T-helper 1 cell treated with Interleukin-12 subunit alpha and Interleukin-12 subunit beta and Interleukin-4 antibody, amounts not matched to agents 30 ng/mL and 1 ng/mL, for 36 hours (primary cell): Measurements from ENCODE around the gene TMEM252. TPM values are rescaled to one million over a fixed set of nuclear protein-coding genes. Genes with fewer than 3 reads are reported as not detected.

Source experiments
- intact Hi-C: fragments of 100-400 bp; cut with micrococcal nuclease; formaldehyde crosslinking; loops from one replicate; pipeline ENCODE4 v1.15.1; 2024
- total RNA-seq: library from RNA; stranded (reverse); gene quantifications from 2 replicates; pipeline ENCODE4 v1.2.3, GENCODE V29; 2022

TMEM252 gene
- total RNA-seq, 1 donor from 2014 or later = not detected

- intact Hi-C loops = no loop called here
Observed at GRCh38 chr9:68545033-68545705, 4.5 kb upstream of the TMEM252 start.

- intact Hi-C loops = no loop called here
Observed at GRCh38 chr9:68541568-68541967, 885 bp upstream of the TMEM252 start.

- intact Hi-C loops = no loop called here
Observed at GRCh38 chr9:68538200-68538599, 2.5 kb downstream of the TMEM252 start.

GRCh38 chr9:68537616-68537880 is 3.1 kb downstream of the TMEM252 start:
- intact Hi-C loops = no loop called here

GRCh38 chr9:68536876-68537615 is 3.6 kb downstream of the TMEM252 start:
- intact Hi-C loops = no loop called here

- intact Hi-C loops = no loop called here
Observed at GRCh38 chr9:68533678-68534077, 7.0 kb downstream of the TMEM252 start.

- intact Hi-C loops = no loop called here
Observed at GRCh38 chr9:68532131-68532530, 8.6 kb downstream of the TMEM252 start.

GRCh38 chr9:68530618-68531017 is 10.1 kb downstream of the TMEM252 start:
- intact Hi-C loops = no loop called here

GRCh38 chr9:68523367-68523936 is 17.2 kb downstream of the TMEM252 start:
- intact Hi-C loops = no loop called here

GRCh38 chr9:68522954-68523353 is 17.7 kb downstream of the TMEM252 start:
- intact Hi-C loops = no loop called here

GRCh38 chr9:68522131-68522530 is 18.6 kb downstream of the TMEM252 start:
- intact Hi-C loops = no loop called here

GRCh38 chr9:68515326-68516017 is 25.2 kb downstream of the TMEM252 start:
- intact Hi-C loops = no loop called here

- intact Hi-C loops = no loop called here
Observed at GRCh38 chr9:68513981-68514380, 26.7 kb downstream of the TMEM252 start.

GRCh38 chr9:68513385-68513784 is 27.3 kb downstream of the TMEM252 start:
- intact Hi-C loops = no loop called here

GRCh38 chr9:68509689-68510088 is 31.0 kb downstream of the TMEM252 start:
- intact Hi-C loops = no loop called here

- intact Hi-C loops = no loop called here
Observed at GRCh38 chr9:68508547-68508946, 32.1 kb downstream of the TMEM252 start.

- intact Hi-C loops = loop anchor here (2.0 kb wide), 1 partner anchor 165 kb away; no protein-coding TSS in a partner anchor
Observed at GRCh38 chr9:68507806-68508145, 32.9 kb downstream of the TMEM252 start.

- intact Hi-C loops = loop anchor here (2.0 kb wide), 1 partner anchor 164 kb away; no protein-coding TSS in a partner anchor
Observed at GRCh38 chr9:68507130-68507805, 33.4 kb downstream of the TMEM252 start.

- intact Hi-C loops = loop anchor here (2.0 kb wide), 1 partner anchor 164 kb away; no protein-coding TSS in a partner anchor
Observed at GRCh38 chr9:68506551-68506950, 34.1 kb downstream of the TMEM252 start.

GRCh38 chr9:68505681-68506409 is 34.8 kb downstream of the TMEM252 start:
- intact Hi-C loops = loop anchor here (2.0 kb wide), 1 partner anchor 163 kb away; no protein-coding TSS in a partner anchor

GRCh38 chr9:68502279-68502678 is 38.4 kb downstream of the TMEM252 start:
- intact Hi-C loops = no loop called here
